Mesendoderm (in vitro differentiated cells): Measurements from ENCODE around the gene LIF.

Experiments
- DNase-seq: peaks from one replicate; pipeline ENCODE4 v3.0.0; 2013
- H2AK5ac ChIP-seq: 2 replicates; pipeline ENCODE4 v1.6.1; 2013; ENCODE audit warnings: low read length, inconsistent platforms
- H2BK120ac ChIP-seq: 2 replicates; pipeline ENCODE4 v1.6.1; 2013; ENCODE audit warnings: low read depth, mild to moderate bottlenecking, low read length, moderate library complexity, mixed read lengths
- H2BK15ac ChIP-seq: replicated peaks from 2 replicates; pipeline ENCODE4 v1.6.1; 2013; ENCODE audit warnings: low read depth, mild to moderate bottlenecking, moderate library complexity
- H2BK5ac ChIP-seq: 2 replicates; pipeline ENCODE4 v1.6.1; 2013; ENCODE audit warnings: low read length, inconsistent platforms
- H3K18ac ChIP-seq: 2 replicates; pipeline ENCODE4 v1.6.1; 2013; ENCODE audit warnings: mild to moderate bottlenecking, low read length, mixed read lengths
- H3K23ac ChIP-seq: one replicate; pipeline ENCODE4 v1.6.1; 2013; ENCODE audit warnings: low read length
- H3K27ac ChIP-seq: 2 replicates; pipeline ENCODE4 v1.5.1; 2013; ENCODE audit warnings: low read depth, mild to moderate bottlenecking, inconsistent platforms, low read length, moderate library complexity
- H3K27me3 ChIP-seq: 2 replicates; pipeline ENCODE4 v1.6.1; 2013; ENCODE audit warnings: low read length, control low read depth, mild to moderate bottlenecking, inconsistent platforms; ENCODE audit not compliant: insufficient read depth, poor library complexity
- H3K36me3 ChIP-seq: 2 replicates; pipeline ENCODE4 v1.6.1; 2013; ENCODE audit warnings: low read length, inconsistent platforms; ENCODE audit not compliant: control insufficient read depth, insufficient read depth
- H3K4ac ChIP-seq: one replicate; pipeline ENCODE4 v1.6.1; 2013; ENCODE audit warnings: low read depth, mild to moderate bottlenecking, low read length, moderate library complexity
- H3K4me1 ChIP-seq: 2 replicates; pipeline ENCODE4 v1.6.1; 2013; ENCODE audit warnings: low read depth, low read length, inconsistent platforms; ENCODE audit not compliant: control insufficient read depth
- H3K4me2 ChIP-seq: 2 replicates; pipeline ENCODE4 v1.6.1; 2013; ENCODE audit warnings: low read length
- H3K4me3 ChIP-seq: 2 replicates; pipeline ENCODE4 v1.5.1; 2013; ENCODE audit warnings: mild to moderate bottlenecking, low read length
- H3K56ac ChIP-seq: one replicate; pipeline ENCODE4 v1.6.1; 2013; ENCODE audit warnings: low read length
- H3K79me1 ChIP-seq: 2 replicates; pipeline ENCODE4 v1.6.1; 2013; ENCODE audit warnings: low read length, inconsistent platforms
- H3K79me2 ChIP-seq: 2 replicates; pipeline ENCODE4 v1.6.1; 2013; ENCODE audit warnings: mild to moderate bottlenecking, low read length; ENCODE audit not compliant: control insufficient read depth, insufficient read depth
- H3K9ac ChIP-seq: 2 replicates; pipeline ENCODE4 v1.6.1; 2013; ENCODE audit warnings: low read length, inconsistent platforms
- H4K5ac ChIP-seq: one replicate; pipeline ENCODE4 v1.6.1; 2013; ENCODE audit warnings: low read length
- H4K8ac ChIP-seq: one replicate; pipeline ENCODE4 v1.6.1; 2013; ENCODE audit warnings: low read depth, mild to moderate bottlenecking, control low read depth, low read length, moderate library complexity
- WGBS: extraction: QIAGEN DNeasy Blood & Tissue Kit; methylation state at CpG from one replicate; pipeline ENCODE4 v1.1.7; 2013; ENCODE audit warnings: low lambda C conversion rate, missing lambda C conversion rate; ENCODE audit not compliant: insufficient coverage; ENCODE audit errors: extremely low coverage; 5-methylcytosine and 5-hydroxymethylcytosine counted together

Gene LIF

DNA sequence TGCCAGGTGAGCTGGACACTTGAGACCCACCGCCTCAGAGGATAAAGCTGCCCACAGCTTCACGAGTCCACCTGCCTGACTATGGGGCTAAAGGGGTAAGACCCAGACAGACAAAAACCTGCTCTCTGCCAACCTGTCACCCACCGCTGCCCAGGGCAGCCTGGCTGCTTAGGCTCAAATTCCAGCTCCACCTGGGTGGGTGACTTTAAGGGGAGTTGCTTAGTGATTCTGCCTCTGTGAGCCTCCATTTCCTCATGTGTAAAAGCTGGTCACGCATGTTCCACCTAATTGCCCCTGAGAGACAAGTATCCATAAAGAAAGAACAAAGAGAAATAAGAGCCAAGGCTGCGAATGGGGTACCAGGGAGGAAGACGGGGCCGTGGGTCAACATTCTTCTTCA is 46.5 kb upstream of the LIF start:
- H2BK5ac ChIP-seq = no peak overlapping the region
- no peak overlapping the region for H3K23ac ChIP-seq
- H3K27me3 ChIP-seq = no peaks in the 10 kb centered on the region
- no peak overlapping the region for H2BK120ac ChIP-seq
- no peak overlapping the region for H3K27ac ChIP-seq
- H3K36me3 ChIP-seq = no peaks in the 10 kb centered on the region
- H3K18ac ChIP-seq = no peak overlapping the region
- H2BK15ac ChIP-seq = no peak overlapping the region
- H3K4ac ChIP-seq = no peak overlapping the region
- no peak for DNase-seq
- no peak overlapping the region for H2AK5ac ChIP-seq
- H3K79me1 ChIP-seq = no peaks in the 10 kb centered on the region
- no peak overlapping the region for H4K8ac ChIP-seq
- no CpG with 5 or more reads among the region's 7 CpGs for WGBS
- no peaks in the 10 kb centered on the region for H3K79me2 ChIP-seq
- no peak overlapping the region for H4K5ac ChIP-seq
- H3K4me3 ChIP-seq = no peak overlapping the region
- H3K4me1 ChIP-seq = peaks cover 11% of the 10 kb centered on the region
- no peak overlapping the region for H3K56ac ChIP-seq
- no peak overlapping the region for H3K4me2 ChIP-seq
- no peak overlapping the region for H3K9ac ChIP-seq

DNA sequence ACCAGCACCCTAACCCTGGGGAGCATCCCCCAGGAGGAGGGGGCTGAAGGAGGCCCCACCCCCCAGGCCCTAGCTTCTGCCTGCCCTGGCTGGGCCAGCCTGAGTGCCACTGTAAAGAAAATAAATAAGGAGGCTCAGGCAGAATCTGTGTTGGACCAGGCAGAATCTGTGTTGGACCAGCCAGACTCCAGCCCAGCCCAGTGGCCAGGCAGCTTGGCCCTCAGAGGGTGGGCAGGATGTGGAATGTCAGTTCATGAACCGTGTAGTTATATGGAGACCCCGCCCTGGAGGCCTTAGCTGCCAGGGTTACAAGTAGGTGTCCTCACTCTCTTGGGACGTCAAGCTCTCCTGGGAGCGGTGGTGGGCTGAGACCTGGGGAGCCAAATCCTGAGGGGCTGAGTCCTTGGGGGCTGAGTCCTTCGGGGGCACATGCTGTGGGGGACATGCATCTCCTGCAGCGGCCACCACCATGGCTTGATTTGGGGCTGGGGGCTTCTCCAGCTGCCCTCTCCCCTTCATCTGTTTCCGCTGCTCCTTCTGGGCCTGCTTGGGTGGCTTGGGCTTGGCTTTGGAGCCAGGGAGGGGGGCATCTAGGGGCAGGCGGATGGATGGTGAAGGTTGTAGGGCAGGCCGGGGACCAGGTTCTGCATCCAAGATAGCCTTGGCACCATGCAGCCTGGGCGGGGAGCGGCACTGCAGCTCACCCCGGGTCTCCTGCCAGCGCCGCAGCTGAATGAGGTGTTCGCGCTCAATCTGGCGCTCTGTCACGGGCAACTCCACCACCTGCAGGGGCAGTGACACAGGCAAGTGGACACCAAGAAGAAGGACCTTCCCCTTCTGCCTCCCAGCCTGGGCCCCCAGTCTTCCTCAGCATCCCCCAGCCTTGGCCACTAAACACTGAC is 45.8 kb upstream of the LIF start:
- no peak overlapping the region for H3K56ac ChIP-seq
- peaks cover 11% of the 10 kb centered on the region for H3K4me1 ChIP-seq
- DNase-seq = no peak
- no peak overlapping the region for H3K4me3 ChIP-seq
- no peaks in the 10 kb centered on the region for H3K79me1 ChIP-seq
- no peaks in the 10 kb centered on the region for H3K27me3 ChIP-seq
- H3K18ac ChIP-seq = no peak overlapping the region
- H2BK120ac ChIP-seq = no peak overlapping the region
- H3K4me2 ChIP-seq = no peak overlapping the region
- H4K8ac ChIP-seq = no peak overlapping the region
- no peaks in the 10 kb centered on the region for H3K79me2 ChIP-seq
- no peak overlapping the region for H3K23ac ChIP-seq
- no peak overlapping the region for H4K5ac ChIP-seq
- H2AK5ac ChIP-seq = no peak overlapping the region
- H3K9ac ChIP-seq = no peak overlapping the region
- no peak overlapping the region for H3K4ac ChIP-seq
- no CpG with 5 or more reads among the region's 18 CpGs for WGBS
- no peak overlapping the region for H3K27ac ChIP-seq
- no peaks in the 10 kb centered on the region for H3K36me3 ChIP-seq
- H2BK15ac ChIP-seq = no peak overlapping the region
- H2BK5ac ChIP-seq = no peak overlapping the region

- Histone ChIP-seq H3K4me3 (no peak overlapping the region), H2BK5ac (no peak overlapping the region), H3K79me1 (no peaks in the 10 kb centered on the region), H3K36me3 (no peaks in the 10 kb centered on the region), H3K27me3 (no peaks in the 10 kb centered on the region), H3K4ac (no peak overlapping the region), H2AK5ac (no peak overlapping the region), H3K79me2 (no peaks in the 10 kb centered on the region), H3K18ac (no peak overlapping the region), H3K4me1 (peaks cover 11% of the 10 kb centered on the region), H3K56ac (no peak overlapping the region), H3K9ac (no peak overlapping the region), H4K5ac (no peak overlapping the region), H3K23ac (no peak overlapping the region), H2BK15ac (no peak overlapping the region), H2BK120ac (no peak overlapping the region), H3K4me2 (no peak overlapping the region), H4K8ac (no peak overlapping the region), H3K27ac (no peak overlapping the region)
- peak; percentile 30 for DNase-seq
- WGBS = no CpG with 5 or more reads among the region's 13 CpGs
Observed at GRCh38 chr22:30291058-30291892, 44.7 kb upstream of the LIF start.

DNA sequence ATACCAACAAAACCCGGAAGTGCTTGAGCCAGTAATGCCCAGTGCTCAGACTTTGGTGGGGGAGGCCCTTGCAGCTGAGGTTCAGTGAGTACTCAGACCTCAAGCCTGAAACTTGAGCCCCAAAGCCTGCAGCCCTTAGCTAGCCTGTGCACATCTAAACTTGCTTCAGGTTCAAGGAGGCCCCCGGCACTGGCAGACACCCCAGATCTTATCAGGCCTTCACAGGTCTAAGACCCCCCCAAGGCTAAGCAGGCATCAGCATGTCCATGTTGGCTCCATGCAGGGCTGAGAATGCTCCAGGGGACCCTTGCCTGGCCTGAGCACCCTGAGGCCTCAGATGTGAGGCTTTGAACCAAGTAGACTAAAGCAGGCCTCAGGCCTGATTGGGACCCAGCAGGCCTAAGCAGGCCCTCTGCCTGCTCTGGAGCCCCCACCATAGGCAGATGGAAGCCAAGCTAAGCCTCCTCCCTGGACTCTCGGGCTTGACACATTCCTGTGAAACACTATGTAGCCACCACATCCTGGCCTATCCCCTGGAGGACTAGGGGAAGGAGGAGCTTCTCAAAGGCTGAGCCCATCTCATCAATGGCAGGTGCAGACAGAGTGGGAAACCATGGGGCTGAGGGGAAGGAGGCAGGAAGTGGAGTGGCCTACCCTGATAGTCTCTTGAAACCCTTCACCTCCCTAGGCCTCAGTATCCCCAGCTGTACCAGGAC is 43.9 kb upstream of the LIF start:
- Histone ChIP-seq H3K9ac (peak overlapping the region; percentile 53), H3K79me1 (no peaks in the 10 kb centered on the region), H3K27me3 (no peaks in the 10 kb centered on the region), H3K79me2 (no peaks in the 10 kb centered on the region), H4K5ac (no peak overlapping the region), H3K56ac (no peak overlapping the region), H3K23ac (no peak overlapping the region), H4K8ac (no peak overlapping the region), H2BK120ac (no peak overlapping the region), H3K4me3 (no peak overlapping the region), H3K4me2 (no peak overlapping the region), H3K4me1 (peaks cover 11% of the 10 kb centered on the region), H3K4ac (no peak overlapping the region), H2AK5ac (no peak overlapping the region), H2BK15ac (no peak overlapping the region), H3K18ac (no peak overlapping the region), H2BK5ac (no peak overlapping the region), H3K27ac (no peak overlapping the region), H3K36me3 (no peaks in the 10 kb centered on the region)
- WGBS = no CpG with 5 or more reads among the region's 3 CpGs
- peak; percentile 86 for DNase-seq

DNA sequence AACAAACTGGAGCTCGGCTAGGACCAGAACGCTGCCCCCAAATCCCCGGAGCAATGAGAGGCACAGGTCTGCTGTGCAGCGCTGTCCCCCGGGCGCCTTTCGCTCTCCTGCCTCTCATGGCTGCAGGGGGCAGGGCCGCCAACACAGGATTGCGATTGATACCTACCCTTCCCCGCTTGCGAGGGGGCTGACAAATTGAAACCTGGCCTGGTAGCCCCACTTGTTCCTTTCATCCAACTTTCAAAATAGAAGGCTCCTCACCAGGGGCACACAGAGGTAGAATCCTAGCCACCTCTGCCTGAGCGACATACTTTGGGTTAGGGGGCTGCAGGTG is 43.4 kb upstream of the LIF start:
- H2AK5ac ChIP-seq = no peak overlapping the region
- H3K23ac ChIP-seq = no peak overlapping the region
- no peak for DNase-seq
- H2BK5ac ChIP-seq = no peak overlapping the region
- H3K36me3 ChIP-seq = no peaks in the 10 kb centered on the region
- peak overlapping the region; percentile 22 for H3K56ac ChIP-seq
- peak overlapping the region; percentile 53 for H3K9ac ChIP-seq
- H3K4me2 ChIP-seq = peak overlapping the region; percentile 97
- H3K4me1 ChIP-seq = peaks cover 11% of the 10 kb centered on the region
- H4K5ac ChIP-seq = no peak overlapping the region
- no peak overlapping the region for H3K27ac ChIP-seq
- H2BK120ac ChIP-seq = no peak overlapping the region
- no peak overlapping the region for H3K4me3 ChIP-seq
- no peak overlapping the region for H4K8ac ChIP-seq
- no CpG with 5 or more reads among the region's 12 CpGs for WGBS
- no peak overlapping the region for H3K4ac ChIP-seq
- no peaks in the 10 kb centered on the region for H3K79me1 ChIP-seq
- no peaks in the 10 kb centered on the region for H3K79me2 ChIP-seq
- H3K18ac ChIP-seq = no peak overlapping the region
- H3K27me3 ChIP-seq = no peaks in the 10 kb centered on the region
- no peak overlapping the region for H2BK15ac ChIP-seq
